ENCODE results near the gene TRAF3IP1.

DNA sequence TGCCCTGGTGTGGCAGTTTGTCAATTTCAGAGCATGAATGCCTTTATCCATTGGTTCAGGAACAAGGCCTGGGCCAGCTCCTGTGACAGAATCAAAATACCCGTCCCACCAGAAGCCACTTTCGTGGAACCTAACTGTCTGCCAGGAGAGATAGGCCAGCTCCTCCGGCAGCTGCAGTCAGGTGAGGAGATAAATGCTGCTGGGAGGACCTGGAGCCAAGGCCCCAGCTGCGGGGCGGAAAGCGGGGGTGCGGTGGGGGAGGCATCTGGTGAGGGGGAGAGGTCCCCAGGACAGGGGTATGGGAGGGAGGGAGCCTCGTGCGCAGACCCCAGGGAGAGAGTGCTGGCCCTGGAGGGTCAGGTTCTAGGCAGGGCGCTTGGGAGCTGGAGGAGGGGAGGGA is 102.0 kb downstream of the TRAF3IP1 start:
- no peak for TF ChIP-seq POLR2A (IDR thresholded peaks at IDR 0.05)
- TF ChIP-seq, protein P1, sequence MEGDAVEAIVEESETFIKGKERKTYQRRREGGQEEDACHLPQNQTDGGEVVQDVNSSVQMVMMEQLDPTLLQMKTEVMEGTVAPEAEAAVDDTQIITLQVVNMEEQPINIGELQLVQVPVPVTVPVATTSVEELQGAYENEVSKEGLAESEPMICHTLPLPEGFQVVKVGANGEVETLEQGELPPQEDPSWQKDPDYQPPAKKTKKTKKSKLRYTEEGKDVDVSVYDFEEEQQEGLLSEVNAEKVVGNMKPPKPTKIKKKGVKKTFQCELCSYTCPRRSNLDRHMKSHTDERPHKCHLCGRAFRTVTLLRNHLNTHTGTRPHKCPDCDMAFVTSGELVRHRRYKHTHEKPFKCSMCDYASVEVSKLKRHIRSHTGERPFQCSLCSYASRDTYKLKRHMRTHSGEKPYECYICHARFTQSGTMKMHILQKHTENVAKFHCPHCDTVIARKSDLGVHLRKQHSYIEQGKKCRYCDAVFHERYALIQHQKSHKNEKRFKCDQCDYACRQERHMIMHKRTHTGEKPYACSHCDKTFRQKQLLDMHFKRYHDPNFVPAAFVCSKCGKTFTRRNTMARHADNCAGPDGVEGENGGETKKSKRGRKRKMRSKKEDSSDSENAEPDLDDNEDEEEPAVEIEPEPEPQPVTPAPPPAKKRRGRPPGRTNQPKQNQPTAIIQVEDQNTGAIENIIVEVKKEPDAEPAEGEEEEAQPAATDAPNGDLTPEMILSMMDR (IDR thresholded peaks at IDR 0.05): no peak
